Body of pancreas (tissue), 4 donors: ENCODE measurements around the gene EMSY. TPM values are rescaled to one million over a fixed set of nuclear protein-coding genes. Genes with fewer than 3 reads are reported as not detected.

Experiments
- ATAC-seq: fragments of 150-250 bp; one replicate; pipeline ENCODE4 v1.9.1; 2016
- DNase-seq, 4 donors: peaks; one replicate each; pipeline ENCODE4 v3.0.0-alpha.2; 2019
- H3K27ac ChIP-seq, 4 donors: fragments of 200-600 bp; sonication (generic); 1 replicate in 3 of 4; 2 replicates in 1 of 4; pipeline versions ENCODE4 v1.5.1 to v1.6.1; 2016 to 2019; ENCODE audit warnings: mild to moderate bottlenecking in 1 of 4, mixed read lengths in 1 of 4, moderate library complexity in 1 of 4
- H3K27me3 ChIP-seq, 2 donors: fragments of 200-600 bp; sonication (generic); one replicate each; pipeline ENCODE4 v1.6.0; 2016; ENCODE audit warnings: mild to moderate bottlenecking in 1 of 2
- H3K36me3 ChIP-seq, 2 donors: fragments of 200-600 bp; sonication (generic); replicated peaks in 1 of 2; 2 replicates each; pipeline ENCODE4 v1.5.1; 2016; ENCODE audit warnings: low read depth in 2 of 2; ENCODE audit not compliant: insufficient read depth in 1 of 2
- H3K4me1 ChIP-seq: fragments of 200-600 bp; sonication (generic); one replicate; pipeline ENCODE4 v1.6.0; 2016
- H3K4me3 ChIP-seq, 2 donors: fragments of 200-600 bp; sonication (generic); 1 replicate in 1 of 2; 2 replicates in 1 of 2; pipeline ENCODE4 v1.5.1; 2016 to 2019
- H3K9me3 ChIP-seq, 3 donors: fragments of 200-600 bp; sonication (generic); 1 replicate in 2 of 3; 2 replicates in 1 of 3; pipeline ENCODE4 v1.5.1; 2016
- POLR2A ChIP-seq, 3 donors: fragments of 450-650 bp; IDR thresholded peaks; one replicate each; pipeline ENCODE4 v1.6.1; 2016; ENCODE audit warnings: antibody characterized with exemption in 3 of 3, mild to moderate bottlenecking in 2 of 3
- WGBS, 2 donors: methylation state at CpG; one replicate each; pipeline ENCODE4 v1.1.5; 2017; 5-methylcytosine and 5-hydroxymethylcytosine counted together
- intact Hi-C: fragments of 100-400 bp; cut with DNase I; formaldehyde crosslinking; loops from one replicate; pipeline ENCODE4 v1.15.1; 2023
- total RNA-seq, 2 donors: library from RNA; depleted of rRNA; stranded (reverse); fragments of >200 nt; gene quantifications; one replicate each; pipeline ENCODE4 v1.1.0, GENCODE V29; 2016
- TF ChIP-seq, protein P1 (sequence below), 7 experiments: fragments of 450-650 bp in 4 of 7; fragments of 200-600 bp in 3 of 7; sonication (generic) in 3 of 7; IDR thresholded peaks; one replicate each; pipeline ENCODE4 v1.5.1; 2016 to 2019; ENCODE audit warnings: antibody characterized with exemption in 7 of 7

EMSY gene
- total RNA-seq, 2 donors from 2014 or later: 13.5 to 30.3 TPM

DNA sequence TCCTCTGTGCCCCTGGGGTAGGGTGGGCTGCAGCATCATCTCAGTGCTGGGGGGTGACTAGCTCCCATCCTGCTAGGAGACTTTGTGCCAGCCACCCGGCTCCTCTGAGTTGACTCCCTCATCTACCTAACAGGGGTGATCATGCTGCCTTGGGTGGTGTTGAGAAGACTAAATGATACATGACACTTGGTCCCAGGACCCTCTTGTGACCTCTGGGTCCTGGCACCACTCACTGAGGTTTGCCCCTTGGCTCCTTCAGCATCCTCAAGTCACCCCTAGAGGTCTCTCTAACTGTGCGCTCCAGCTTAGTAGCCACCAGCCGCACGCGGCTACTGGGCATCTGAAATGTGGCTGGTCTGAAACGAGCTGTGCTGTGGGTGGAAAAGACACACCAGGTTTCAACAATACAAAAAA, 153.6 kb downstream of the EMSY start:
- H3K27me3 ChIP-seq: no peaks in the 10 kb centered on the region
- peaks cover 0 to 3% (median 0%) of the 10 kb centered on the region in 3 donors for H3K9me3 ChIP-seq
- no peak for TF ChIP-seq POLR2A (IDR thresholded peaks at IDR 0.05)
- TF ChIP-seq, protein P1, sequence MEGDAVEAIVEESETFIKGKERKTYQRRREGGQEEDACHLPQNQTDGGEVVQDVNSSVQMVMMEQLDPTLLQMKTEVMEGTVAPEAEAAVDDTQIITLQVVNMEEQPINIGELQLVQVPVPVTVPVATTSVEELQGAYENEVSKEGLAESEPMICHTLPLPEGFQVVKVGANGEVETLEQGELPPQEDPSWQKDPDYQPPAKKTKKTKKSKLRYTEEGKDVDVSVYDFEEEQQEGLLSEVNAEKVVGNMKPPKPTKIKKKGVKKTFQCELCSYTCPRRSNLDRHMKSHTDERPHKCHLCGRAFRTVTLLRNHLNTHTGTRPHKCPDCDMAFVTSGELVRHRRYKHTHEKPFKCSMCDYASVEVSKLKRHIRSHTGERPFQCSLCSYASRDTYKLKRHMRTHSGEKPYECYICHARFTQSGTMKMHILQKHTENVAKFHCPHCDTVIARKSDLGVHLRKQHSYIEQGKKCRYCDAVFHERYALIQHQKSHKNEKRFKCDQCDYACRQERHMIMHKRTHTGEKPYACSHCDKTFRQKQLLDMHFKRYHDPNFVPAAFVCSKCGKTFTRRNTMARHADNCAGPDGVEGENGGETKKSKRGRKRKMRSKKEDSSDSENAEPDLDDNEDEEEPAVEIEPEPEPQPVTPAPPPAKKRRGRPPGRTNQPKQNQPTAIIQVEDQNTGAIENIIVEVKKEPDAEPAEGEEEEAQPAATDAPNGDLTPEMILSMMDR (IDR thresholded peaks at IDR 0.05): peak in 6 of 7 experiments; percentile 9 to 36 (median 26)
- no peak overlapping the region for H3K4me3 ChIP-seq
- no peaks in the 10 kb centered on the region for H3K4me1 ChIP-seq
- H3K27ac ChIP-seq: no peak overlapping the region
- intact Hi-C loops: no loop called here
- no peaks in the 10 kb centered on the region for H3K36me3 ChIP-seq
- peak; percentile 48 for ATAC-seq
- DNase-seq: peak in 1 of 4 donors; percentile 42
- whole genome bisulfite sequencing, 2 donors: 30 to 33% methylated on average over 6 of the region's 6 CpGs

DNA sequence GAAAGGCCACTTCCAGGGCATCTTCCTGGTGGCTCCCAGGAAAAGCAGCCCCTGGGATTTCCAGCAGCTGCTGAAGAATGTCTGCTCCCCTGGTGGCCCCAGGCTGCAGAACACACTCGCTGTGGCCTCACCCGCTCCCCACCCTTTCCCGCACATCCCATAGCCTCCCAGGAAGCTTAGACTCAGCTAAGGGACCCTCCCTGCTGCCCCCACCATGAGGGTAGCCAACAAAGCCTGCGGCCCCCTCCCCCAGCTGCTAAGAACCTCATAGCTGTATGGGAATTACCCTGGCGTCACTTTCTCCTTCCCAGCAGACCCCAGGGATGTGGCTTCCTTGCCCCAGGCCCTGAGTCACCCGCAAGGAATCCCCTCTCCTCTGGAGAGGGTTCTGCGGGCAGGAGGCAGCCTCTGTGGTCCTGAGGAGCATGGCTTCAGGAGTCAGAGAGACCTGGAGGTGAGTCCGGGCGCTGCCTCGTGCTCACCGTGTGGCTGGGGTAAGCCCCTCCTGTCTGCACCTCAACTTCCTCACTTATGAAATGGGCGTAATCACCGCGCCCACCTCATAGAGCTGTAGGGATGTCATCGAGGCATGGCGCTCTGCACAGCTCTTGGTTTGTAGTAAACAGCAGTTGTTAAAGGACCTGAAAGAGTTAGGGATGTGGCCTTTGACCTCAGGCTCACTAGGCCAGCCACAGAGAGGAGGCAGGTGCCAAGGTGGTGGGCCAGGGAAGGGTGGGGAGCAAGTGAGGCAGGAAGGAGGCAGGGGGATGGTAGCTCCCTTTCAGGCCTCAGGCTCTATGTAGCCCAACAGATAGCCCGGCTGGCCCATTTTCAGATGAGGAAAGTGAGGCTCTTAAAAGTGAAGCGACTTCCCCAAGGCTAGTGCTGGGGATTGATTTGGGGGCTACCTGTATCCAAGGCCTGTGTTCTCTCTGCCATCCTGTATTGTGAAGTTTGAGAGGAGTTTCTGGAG, 154.5 kb downstream of the EMSY start:
- WGBS, 2 donors: 85 to 88% methylated on average over 16 to 18 of the region's 18 CpGs

DNA sequence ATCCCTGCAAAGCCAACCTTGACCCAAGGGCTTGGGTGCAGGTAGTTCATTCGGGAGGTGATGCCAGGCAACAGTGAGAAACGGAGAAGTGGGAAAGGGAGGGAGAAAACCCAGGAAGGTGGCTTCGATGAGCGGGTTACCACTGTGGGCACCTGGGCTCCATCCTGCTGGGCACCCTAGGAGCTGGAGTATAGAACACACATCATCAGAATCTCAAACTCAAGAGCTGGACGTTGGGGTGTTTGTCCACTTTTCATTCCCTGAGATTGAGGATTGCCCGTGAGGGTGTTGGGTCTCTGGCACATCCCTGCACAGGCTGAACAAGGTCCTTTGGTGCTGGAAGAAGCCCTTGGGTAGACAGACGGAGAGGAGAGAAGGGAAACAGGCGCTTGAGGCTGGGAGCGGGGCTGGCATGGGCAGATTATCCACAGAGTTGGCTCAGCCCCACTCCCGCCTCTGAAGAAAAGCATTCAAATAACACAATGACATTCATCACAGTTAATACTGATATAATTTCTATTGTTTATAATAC, 155.4 kb downstream of the EMSY start:
- intact Hi-C loops: no loop called here
- H3K4me1 ChIP-seq: peaks cover 8% of the 10 kb centered on the region
- no peak overlapping the region for H3K4me3 ChIP-seq
- TF ChIP-seq, protein P1 (IDR thresholded peaks at IDR 0.05): no peak
- no peak for TF ChIP-seq POLR2A (IDR thresholded peaks at IDR 0.05)
- no peak for DNase-seq
- ATAC-seq: no peak
- no peak overlapping the region for H3K27ac ChIP-seq
- no peaks in the 10 kb centered on the region for H3K27me3 ChIP-seq
- WGBS, 2 donors: 82 to 89% methylated on average over 10 of the region's 10 CpGs
- no peaks in the 10 kb centered on the region for H3K9me3 ChIP-seq
- no peaks in the 10 kb centered on the region for H3K36me3 ChIP-seq

More for the DNA sequence above, 154.5 kb downstream of the EMSY start:
- Histone ChIP-seq H3K4me3 (no peak overlapping the region), H3K4me1 (peaks cover under 1% of the 10 kb centered on the region), H3K27me3 (no peaks in the 10 kb centered on the region), H3K9me3 (peaks cover 0 to 2% (median 0%) of the 10 kb centered on the region in 3 donors), H3K27ac (no peak overlapping the region), H3K36me3 (no peaks in the 10 kb centered on the region)
- no peak for TF ChIP-seq POLR2A (IDR thresholded peaks at IDR 0.05)
- TF ChIP-seq, protein P1 (IDR thresholded peaks at IDR 0.05): no peak
- ATAC-seq (no peak), DNase-seq (no peak)
- intact Hi-C loops: no loop called here

DNA sequence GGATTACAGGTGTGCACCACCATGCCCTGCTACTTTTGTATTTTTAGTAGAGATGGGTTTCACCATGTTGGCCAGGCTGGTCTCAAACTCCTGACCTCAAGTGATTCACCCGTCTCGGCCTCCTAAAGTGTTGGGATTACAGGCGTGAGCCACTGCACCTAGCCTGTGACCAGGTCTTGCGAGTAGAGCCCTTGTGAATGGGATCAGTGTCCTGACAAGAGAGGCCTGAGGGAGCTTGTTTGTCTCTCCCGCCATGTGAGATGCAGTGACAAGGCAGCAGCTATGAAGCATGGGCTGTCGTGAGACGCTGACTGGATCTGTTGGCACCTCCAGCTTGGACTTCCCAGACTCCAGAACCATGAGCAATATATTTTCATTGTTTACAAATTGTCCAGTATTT, 156.5 kb downstream of the EMSY start:
- no peak overlapping the region for H3K4me3 ChIP-seq
- intact Hi-C loops: no loop called here
- ATAC-seq (no peak), DNase-seq (no peak)
- no peak overlapping the region for H3K27ac ChIP-seq
- TF ChIP-seq, protein P1 (IDR thresholded peaks at IDR 0.05): no peak
- TF ChIP-seq POLR2A (IDR thresholded peaks at IDR 0.05): no peak
- 93 to 96% methylated on average over 4 to 7 of the region's 7 CpGs for WGBS, 2 donors
- no peaks in the 10 kb centered on the region for H3K9me3 ChIP-seq
- no peaks in the 10 kb centered on the region for H3K27me3 ChIP-seq
- peaks cover 8% of the 10 kb centered on the region for H3K4me1 ChIP-seq
- no peaks in the 10 kb centered on the region for H3K36me3 ChIP-seq
